Skeletal muscle cell (primary cell): ENCODE measurements around the gene AGAP1.

Experiments
- DNase-seq: peaks from one replicate; pipeline ENCODE4 v3.0.0-alpha.2; 2010; ENCODE audit warnings: low read depth
- H3K4me3 ChIP-seq: 2 replicates; pipeline ENCODE4 v1.5.1; 2011; ENCODE audit warnings: low read depth, mild to moderate bottlenecking, control low read depth, low read length, moderate library complexity

Gene AGAP1

GRCh38 chr2:235883675-235884074 is 389.8 kb downstream of the AGAP1 start:
- DNase-seq, result no peak
- no peak overlapping the region for H3K4me3 ChIP-seq

GRCh38 chr2:235889302-235889630 is 395.4 kb downstream of the AGAP1 start:
- H3K4me3 ChIP-seq, result no peak overlapping the region
- DNase-seq, result no peak

GRCh38 chr2:235893129-235893698 is 399.4 kb downstream of the AGAP1 start:
- H3K4me3 ChIP-seq, result no peak overlapping the region

GRCh38 chr2:235894839-235895238 is 401.0 kb downstream of the AGAP1 start:
- DNase-seq, result no peak
- H3K4me3 ChIP-seq, result no peak overlapping the region

More at GRCh38 chr2:235893129-235893698, 399.4 kb downstream of the AGAP1 start:
- no peak for DNase-seq

GRCh38 chr2:235896061-235896460 is 402.2 kb downstream of the AGAP1 start:
- DNase-seq, result no peak
- H3K4me3 ChIP-seq, result no peak overlapping the region

GRCh38 chr2:235897992-235898391 is 404.1 kb downstream of the AGAP1 start:
- no peak overlapping the region for H3K4me3 ChIP-seq
- no peak for DNase-seq

GRCh38 chr2:235898766-235899165 is 404.9 kb downstream of the AGAP1 start:
- no peak overlapping the region for H3K4me3 ChIP-seq
- DNase-seq, result no peak

GRCh38 chr2:235900631-235901030 is 406.8 kb downstream of the AGAP1 start:
- H3K4me3 ChIP-seq, result no peak overlapping the region
- DNase-seq, result no peak

GRCh38 chr2:235901243-235901642 is 407.4 kb downstream of the AGAP1 start:
- DNase-seq, result no peak
- H3K4me3 ChIP-seq, result no peak overlapping the region

- H3K4me3 ChIP-seq, result no peak overlapping the region
- DNase-seq, result no peak
Measured at GRCh38 chr2:235903782-235904584, 410.1 kb downstream of the AGAP1 start.

- no peak for DNase-seq
- no peak overlapping the region for H3K4me3 ChIP-seq
Measured at GRCh38 chr2:235904585-235904931, 410.7 kb downstream of the AGAP1 start.

GRCh38 chr2:235908826-235909225 is 415.0 kb downstream of the AGAP1 start:
- no peak overlapping the region for H3K4me3 ChIP-seq
- DNase-seq, result no peak

- no peak overlapping the region for H3K4me3 ChIP-seq
- DNase-seq, result no peak
Measured at GRCh38 chr2:235909358-235909757, 415.5 kb downstream of the AGAP1 start.

- H3K4me3 ChIP-seq, result no peak overlapping the region
- DNase-seq, result no peak
Measured at GRCh38 chr2:235910067-235910466, 416.2 kb downstream of the AGAP1 start.

GRCh38 chr2:235911125-235911524 is 417.3 kb downstream of the AGAP1 start:
- H3K4me3 ChIP-seq, result no peak overlapping the region
- DNase-seq, result no peak

GRCh38 chr2:235911633-235912233 is 417.9 kb downstream of the AGAP1 start:
- DNase-seq, result no peak
- H3K4me3 ChIP-seq, result no peak overlapping the region

GRCh38 chr2:235914756-235915155 is 420.9 kb downstream of the AGAP1 start:
- DNase-seq, result no peak
- no peak overlapping the region for H3K4me3 ChIP-seq

- DNase-seq, result no peak
- H3K4me3 ChIP-seq, result no peak overlapping the region
Measured at GRCh38 chr2:235917506-235917905, 423.7 kb downstream of the AGAP1 start.

GRCh38 chr2:235918876-235919275 is 425.0 kb downstream of the AGAP1 start:
- no peak for DNase-seq
- no peak overlapping the region for H3K4me3 ChIP-seq

- no peak for DNase-seq
- H3K4me3 ChIP-seq, result no peak overlapping the region
Measured at GRCh38 chr2:235920216-235920865, 426.5 kb downstream of the AGAP1 start.
